Measurements from ENCODE around the gene DAAM2. TPM values are rescaled to one million over a fixed set of nuclear protein-coding genes. Genes with fewer than 3 reads are reported as not detected.

Gene DAAM2
- polyA plus RNA-seq, 2 of the 4 experiments (the other 2 are of a cell fraction): not detected

DNA sequence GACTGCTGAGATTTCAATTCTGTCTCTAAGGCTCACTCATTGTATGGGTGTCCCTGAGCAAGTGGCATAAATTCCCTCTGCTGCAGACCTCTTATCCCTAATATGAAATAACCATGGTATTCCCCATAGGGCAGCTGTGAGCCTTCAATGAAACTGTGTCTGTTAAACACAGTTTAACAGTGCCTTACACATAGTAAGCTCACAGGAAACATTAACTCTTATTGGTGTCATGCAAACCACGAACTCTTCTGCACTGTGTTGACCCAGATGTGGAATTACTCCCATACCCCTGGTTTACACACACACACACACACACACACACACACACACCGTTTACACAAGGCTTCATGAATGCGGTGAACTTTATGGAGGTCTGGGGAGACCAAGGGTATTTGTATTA is 23.2 kb downstream of the DAAM2 start:
- TF ChIP-seq CHD2 (IDR thresholded peaks at IDR 0.05; ENCODE audit: low read length, partially characterized antibody) (no peak), MAFK (IDR thresholded peaks at IDR 0.05; ENCODE audit: partially characterized antibody) (no peak), HOXA7 (CRISPR knock-in tag; IDR thresholded peaks at IDR 0.05) (no peak), SMC3 (IDR thresholded peaks at IDR 0.05) (no peak), RNF2 (IDR thresholded peaks at IDR 0.05; ENCODE audit: borderline replicate concordance, low read depth) (no peak), ZFP36 (IDR thresholded peaks at IDR 0.05; ENCODE audit: borderline replicate concordance, partially characterized antibody) (no peak), NPAS2 (CRISPR knock-in tag; IDR thresholded peaks at IDR 0.05; ENCODE audit: borderline replicate concordance) (no peak), FOSB (CRISPR knock-in tag; IDR thresholded peaks at IDR 0.05) (no peak), ZSCAN20 (CRISPR knock-in tag; IDR thresholded peaks at IDR 0.05) (no peak), RAD21 (conservative IDR thresholded peaks at IDR 0.05 in 1 of 2, IDR thresholded peaks at IDR 0.05 in 1 of 2) (no peak), ZC3H11A (IDR thresholded peaks at IDR 0.05) (no peak), POLR2A (IDR thresholded peaks at IDR 0.05; ENCODE audit: low read length) (no peak), MYC (IDR thresholded peaks at IDR 0.05; ENCODE audit: borderline replicate concordance, low read length) (no peak), CBX8 (IDR thresholded peaks at IDR 0.05) (no peak), KDM1A (IDR thresholded peaks at IDR 0.05; ENCODE audit: low read depth) (no peak), FOXS1 (CRISPR knock-in tag; IDR thresholded peaks at IDR 0.05) (no peak), JUN (IDR thresholded peaks at IDR 0.05) (no peak), NR3C1 (IDR thresholded peaks at IDR 0.05) (no peak), HOXB5 (CRISPR knock-in tag; IDR thresholded peaks at IDR 0.05) (no peak)
- WGBS (ENCODE audit: missing lambda C conversion rate): 30% methylated on average over 3 of the region's 3 CpGs
- POLR2A ChIA-PET: no interaction called here
- DNase-seq (ENCODE audit: low read depth in 1 of 2, low spot score in 1 of 2) (no peak), ATAC-seq (no peak), FAIRE-seq (no peak)
- H3K4me1 ChIP-seq: no peaks in the 10 kb centered on the region
- H3K4me3 ChIP-seq: no peak overlapping the region
- CTCF ChIA-PET: no interaction called here
- no peaks in the 10 kb centered on the region for H3K9me3 ChIP-seq
- H3K4me2 ChIP-seq: no peak overlapping the region
- no peak overlapping the region for H3K27ac ChIP-seq

DNA sequence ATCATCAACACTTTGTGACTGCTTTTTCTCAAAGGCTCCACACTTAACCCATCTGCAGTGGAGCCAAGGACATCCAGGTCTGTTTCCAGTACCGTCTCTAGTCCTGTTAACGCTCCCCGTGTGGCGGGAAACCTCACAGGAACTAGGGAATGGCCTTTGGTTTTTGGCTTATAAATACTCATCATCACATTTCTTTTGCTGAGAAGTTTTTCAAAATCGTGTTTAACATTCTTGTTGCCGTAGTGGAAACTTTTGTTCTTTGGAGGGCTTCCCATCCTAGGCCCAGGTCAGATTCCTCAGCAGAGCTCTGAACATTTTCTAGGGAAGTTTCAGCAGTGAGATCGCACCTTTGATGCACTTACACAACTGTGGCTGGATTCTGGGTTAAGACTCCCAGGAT is 24.6 kb downstream of the DAAM2 start:
- DNase-seq (ENCODE audit: low read depth in 1 of 2, low spot score in 1 of 2) (no peak), ATAC-seq (no peak)
- WGBS (ENCODE audit: missing lambda C conversion rate): 51% methylated on average over 7 of the region's 7 CpGs

DNA sequence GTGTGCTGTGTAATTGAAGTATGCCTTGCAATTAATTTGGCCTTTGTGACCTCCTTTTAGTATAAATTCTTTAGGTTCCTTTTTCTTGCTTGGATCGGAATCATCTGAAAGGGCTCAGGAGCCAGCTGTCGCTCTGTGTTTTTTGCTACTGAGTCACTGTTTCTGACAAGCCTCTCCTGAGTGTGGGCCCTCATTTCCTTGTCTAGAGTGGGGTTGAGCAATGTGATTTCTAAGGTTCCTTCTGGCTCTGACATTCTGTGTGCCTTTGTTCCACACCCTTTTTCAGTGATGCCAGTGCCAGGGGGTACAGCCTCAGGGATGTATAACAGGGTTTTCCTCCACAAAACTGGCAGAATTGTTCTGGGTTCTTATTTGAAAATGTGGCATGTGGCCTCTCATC is 26.5 kb downstream of the DAAM2 start:
- H3K27ac ChIP-seq: no peak overlapping the region
- FAIRE-seq: no peak
- no peak overlapping the region for H3K4me2 ChIP-seq
- no peaks in the 10 kb centered on the region for H3K4me1 ChIP-seq
- POLR2A ChIA-PET: no interaction called here
- no peaks in the 10 kb centered on the region for H3K9me3 ChIP-seq
- H3K4me3 ChIP-seq: no peak overlapping the region
- CTCF ChIA-PET: no interaction called here
- TF ChIP-seq ZC3H11A (IDR thresholded peaks at IDR 0.05): no peak
- TF ChIP-seq, protein P1, sequence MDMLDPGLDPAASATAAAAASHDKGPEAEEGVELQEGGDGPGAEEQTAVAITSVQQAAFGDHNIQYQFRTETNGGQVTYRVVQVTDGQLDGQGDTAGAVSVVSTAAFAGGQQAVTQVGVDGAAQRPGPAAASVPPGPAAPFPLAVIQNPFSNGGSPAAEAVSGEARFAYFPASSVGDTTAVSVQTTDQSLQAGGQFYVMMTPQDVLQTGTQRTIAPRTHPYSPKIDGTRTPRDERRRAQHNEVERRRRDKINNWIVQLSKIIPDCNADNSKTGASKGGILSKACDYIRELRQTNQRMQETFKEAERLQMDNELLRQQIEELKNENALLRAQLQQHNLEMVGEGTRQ (IDR thresholded peaks at IDR 0.05): no peak
- TF ChIP-seq RNF2 (IDR thresholded peaks at IDR 0.05; ENCODE audit: borderline replicate concordance, low read depth): no peak
- no peak for TF ChIP-seq SMC3 (IDR thresholded peaks at IDR 0.05)
- DNase-seq (ENCODE audit: low read depth in 1 of 2, low spot score in 1 of 2): no peak
- no peak for ATAC-seq
- 96% methylated on average over 2 of the region's 2 CpGs for WGBS (ENCODE audit: missing lambda C conversion rate)

More for the DNA sequence above, 24.6 kb downstream of the DAAM2 start:
- Histone ChIP-seq H3K4me2 (no peak overlapping the region), H3K4me1 (no peaks in the 10 kb centered on the region), H3K27ac (no peak overlapping the region), H3K9me3 (no peaks in the 10 kb centered on the region), H3K4me3 (no peak overlapping the region)
- no peak for FAIRE-seq
- TF ChIP-seq, protein P2, sequence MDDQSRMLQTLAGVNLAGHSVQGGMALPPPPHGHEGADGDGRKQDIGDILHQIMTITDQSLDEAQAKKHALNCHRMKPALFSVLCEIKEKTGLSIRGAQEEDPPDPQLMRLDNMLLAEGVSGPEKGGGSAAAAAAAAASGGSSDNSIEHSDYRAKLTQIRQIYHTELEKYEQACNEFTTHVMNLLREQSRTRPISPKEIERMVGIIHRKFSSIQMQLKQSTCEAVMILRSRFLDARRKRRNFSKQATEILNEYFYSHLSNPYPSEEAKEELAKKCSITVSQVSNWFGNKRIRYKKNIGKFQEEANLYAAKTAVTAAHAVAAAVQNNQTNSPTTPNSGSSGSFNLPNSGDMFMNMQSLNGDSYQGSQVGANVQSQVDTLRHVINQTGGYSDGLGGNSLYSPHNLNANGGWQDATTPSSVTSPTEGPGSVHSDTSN (IDR thresholded peaks at IDR 0.05): no peak
- TF ChIP-seq MAFK (IDR thresholded peaks at IDR 0.05; ENCODE audit: partially characterized antibody): no peak
- no peak for TF ChIP-seq EHF (CRISPR knock-in tag; IDR thresholded peaks at IDR 0.05)
- TF ChIP-seq POLR2A (IDR thresholded peaks at IDR 0.05; ENCODE audit: low read length): no peak
- no peak for TF ChIP-seq HOXB13 (CRISPR knock-in tag; IDR thresholded peaks at IDR 0.05; ENCODE audit: low read depth)
- TF ChIP-seq HOXB5 (CRISPR knock-in tag; IDR thresholded peaks at IDR 0.05): no peak
- TF ChIP-seq EHMT2 (IDR thresholded peaks at IDR 0.05; ENCODE audit: low read depth): no peak
- TF ChIP-seq PHF8 (IDR thresholded peaks at IDR 0.05; ENCODE audit: borderline replicate concordance, low read depth): no peak
- TF ChIP-seq JUN (IDR thresholded peaks at IDR 0.05): no peak
- TF ChIP-seq, protein P3, sequence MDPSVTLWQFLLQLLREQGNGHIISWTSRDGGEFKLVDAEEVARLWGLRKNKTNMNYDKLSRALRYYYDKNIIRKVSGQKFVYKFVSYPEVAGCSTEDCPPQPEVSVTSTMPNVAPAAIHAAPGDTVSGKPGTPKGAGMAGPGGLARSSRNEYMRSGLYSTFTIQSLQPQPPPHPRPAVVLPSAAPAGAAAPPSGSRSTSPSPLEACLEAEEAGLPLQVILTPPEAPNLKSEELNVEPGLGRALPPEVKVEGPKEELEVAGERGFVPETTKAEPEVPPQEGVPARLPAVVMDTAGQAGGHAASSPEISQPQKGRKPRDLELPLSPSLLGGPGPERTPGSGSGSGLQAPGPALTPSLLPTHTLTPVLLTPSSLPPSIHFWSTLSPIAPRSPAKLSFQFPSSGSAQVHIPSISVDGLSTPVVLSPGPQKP (IDR thresholded peaks at IDR 0.05; ENCODE audit: low read depth, low read length): no peak
- no peak for TF ChIP-seq ZNF302 (CRISPR knock-in tag; IDR thresholded peaks at IDR 0.05)
- ChIA-PET POLR2A (no interaction called here), CTCF (interaction anchor here (0.6 kb wide), 1 partner anchor 9 kb away, joined by 3 read pairs; no protein-coding TSS in a partner anchor)
